Upper lobe of left lung (tissue), 6 donors: ENCODE results near the gene TPM4. TPM values are rescaled to one million over a fixed set of nuclear protein-coding genes. Genes with fewer than 3 reads are reported as not detected.
A peak's percentile ranks its signal among the peaks of the same experiment; 100 is the strongest.

Experiments
- ATAC-seq, 2 donors: fragments of 200-7000 bp; cut with Tn5 transposase; one replicate each; pipeline ENCODE4 v1.9.1; 2022; ENCODE audit warnings: mild to moderate bottlenecking in 2 of 2, moderate library complexity in 2 of 2; ENCODE audit not compliant: low FRiP score in 2 of 2
- DNase-seq, 2 donors: peaks; one replicate each; pipeline ENCODE4 v3.0.0-alpha.2; 2019 to 2020
- H3K27ac ChIP-seq, 4 donors: fragments of 200-600 bp; sonication (generic); one replicate each; pipeline ENCODE4 v1.5.1; 2016 to 2019
- H3K27me3 ChIP-seq, 4 donors: fragments of 200-600 bp; sonication (generic); one replicate each; pipeline ENCODE4 v1.5.1; 2017 to 2019
- H3K36me3 ChIP-seq, 4 donors: fragments of 200-600 bp; sonication (generic); one replicate each; pipeline ENCODE4 v1.5.1; 2016 to 2019
- H3K4me1 ChIP-seq, 4 donors: fragments of 200-600 bp; sonication (generic); one replicate each; pipeline ENCODE4 v1.5.1; 2018 to 2019
- H3K4me3 ChIP-seq, 4 donors: fragments of 200-600 bp; sonication (generic); one replicate each; pipeline ENCODE4 v1.5.1; 2017 to 2019; ENCODE audit warnings: mild to moderate bottlenecking in 2 of 4, moderate library complexity in 1 of 4
- H3K9me3 ChIP-seq, 4 donors: fragments of 200-600 bp; sonication (generic); one replicate each; pipeline ENCODE4 v1.5.1; 2018 to 2019
- CTCF ChIP-seq, 6 experiments: fragments of 450-650 bp in 4 of 6; fragments of 200-600 bp in 2 of 6; sonication (generic) in 2 of 6; IDR thresholded peaks; one replicate each; pipeline ENCODE4 v1.5.1; 2016 to 2019; ENCODE audit warnings: antibody characterized with exemption in 6 of 6
- EP300 ChIP-seq, 4 donors: sonication (generic); formaldehyde crosslinking; IDR thresholded peaks; one replicate each; pipeline ENCODE4 v1.5.1; 2017; ENCODE audit warnings: antibody characterized with exemption in 4 of 4, control low read depth in 2 of 4
- POLR2A ChIP-seq, 4 donors: fragments of 450-650 bp; IDR thresholded peaks; one replicate each; pipeline ENCODE4 v1.5.1; 2016 to 2017; ENCODE audit warnings: antibody characterized with exemption in 4 of 4, mild to moderate bottlenecking in 2 of 4
- POLR2AphosphoS5 ChIP-seq, 2 donors: sonication (generic); formaldehyde crosslinking; IDR thresholded peaks; one replicate each; pipeline ENCODE4 v1.5.1; 2017; ENCODE audit warnings: antibody characterized with exemption in 2 of 2
- WGBS, 2 donors: methylation state at CpG; one replicate each; pipeline ENCODE4 v1.1.5; 2017 to 2018; 5-methylcytosine and 5-hydroxymethylcytosine counted together
- total RNA-seq, 6 donors: library from RNA; depleted of rRNA in 4 of 6; stranded (reverse); fragments of >200 nt in 4 of 6; gene quantifications; one replicate each; pipeline versions ENCODE4 v1.1.0 to v1.2.1, GENCODE V29; 2016 to 2021
- donor health status: DM: no; HTN: no; CAD: no; lungs with moderate emphysema.
- donor health status: DM: no; HTN: yes; CAD: no; lungs with severe emphysema.

The TPM4 gene
- total RNA-seq, 6 donors from 2014 or later, result 258 to 569 (median 392) TPM

GRCh38 chr19:16091546-16092475 is 15.5 kb downstream of the TPM4 start:
- TF ChIP-seq POLR2AphosphoS5 (IDR thresholded peaks at IDR 0.05) (no peak), POLR2A (IDR thresholded peaks at IDR 0.05) (no peak), EP300 (IDR thresholded peaks at IDR 0.05) (no peak), CTCF (IDR thresholded peaks at IDR 0.05) (no peak)
- peaks cover 23 to 38% (median 27%) of the 10 kb centered on the region in 4 donors for H3K4me1 ChIP-seq
- no peaks in the 10 kb centered on the region for H3K9me3 ChIP-seq
- no peak for ATAC-seq
- peak overlapping the region in 3 of 4 donors; percentile 13 to 44 (median 17) for H3K27ac ChIP-seq
- 91 to 96% methylated on average over 12 to 13 of the region's 13 CpGs for WGBS, 2 donors
- peaks cover 50 to 100% (median 97%) of the 10 kb centered on the region in 4 donors for H3K36me3 ChIP-seq
- DNase-seq, result no peak
- H3K4me3 ChIP-seq, result no peak overlapping the region
- no peaks in the 10 kb centered on the region for H3K27me3 ChIP-seq

GRCh38 chr19:16094360-16095070 is 18.2 kb downstream of the TPM4 start:
- TF ChIP-seq POLR2A (IDR thresholded peaks at IDR 0.05), result no peak
- 69 to 78% methylated on average over 10 of the region's 10 CpGs for WGBS, 2 donors
- Histone ChIP-seq H3K4me3 (no peak overlapping the region), H3K27me3 (no peaks in the 10 kb centered on the region), H3K4me1 (peaks cover 4 to 23% (median 9%) of the 10 kb centered on the region in 4 donors), H3K27ac (peak overlapping the region in 2 of 4 donors; percentile 12 to 62), H3K9me3 (no peaks in the 10 kb centered on the region), H3K36me3 (peaks cover 52 to 100% (median 95%) of the 10 kb centered on the region in 4 donors)
- ATAC-seq (no peak), DNase-seq (no peak)

GRCh38 chr19:16095071-16095571 is 18.8 kb downstream of the TPM4 start:
- 80 to 87% methylated on average over 13 of the region's 13 CpGs for WGBS, 2 donors
- ATAC-seq, result peak; percentile 2 to 25
- H3K27me3 ChIP-seq, result no peaks in the 10 kb centered on the region
- no peaks in the 10 kb centered on the region for H3K9me3 ChIP-seq
- H3K4me1 ChIP-seq, result peaks cover 4 to 17% (median 9%) of the 10 kb centered on the region in 4 donors
- TF ChIP-seq CTCF (IDR thresholded peaks at IDR 0.05), result no peak
- H3K36me3 ChIP-seq, result peaks cover 48 to 100% (median 94%) of the 10 kb centered on the region in 4 donors
- no peak for DNase-seq
- H3K4me3 ChIP-seq, result no peak overlapping the region
- peak overlapping the region in 1 of 4 donors; percentile 12 for H3K27ac ChIP-seq

- ATAC-seq (no peak), DNase-seq (no peak)
- H3K27ac ChIP-seq, result peak overlapping the region in 3 of 4 donors; percentile 8 to 52 (median 49)
- no peak overlapping the region for H3K4me3 ChIP-seq
- no peaks in the 10 kb centered on the region for H3K9me3 ChIP-seq
- TF ChIP-seq POLR2A (IDR thresholded peaks at IDR 0.05) (no peak), CTCF (IDR thresholded peaks at IDR 0.05) (no peak), EP300 (IDR thresholded peaks at IDR 0.05) (no peak), POLR2AphosphoS5 (IDR thresholded peaks at IDR 0.05) (no peak)
- H3K4me1 ChIP-seq, result peaks cover 4 to 17% (median 9%) of the 10 kb centered on the region in 4 donors
- H3K27me3 ChIP-seq, result no peaks in the 10 kb centered on the region
- WGBS, 2 donors, result 74 to 79% methylated on average over 10 of the region's 10 CpGs
- H3K36me3 ChIP-seq, result peaks cover 43 to 100% (median 94%) of the 10 kb centered on the region in 4 donors
Observed at GRCh38 chr19:16096280-16096855, 20.1 kb downstream of the TPM4 start.

GRCh38 chr19:16098416-16098768 is 22.1 kb downstream of the TPM4 start:
- DNase-seq (no peak), ATAC-seq (no peak)
- peak overlapping the region; percentile 23 to 52 (median 44) for H3K27ac ChIP-seq
- H3K27me3 ChIP-seq, result no peaks in the 10 kb centered on the region
- no peak overlapping the region for H3K4me3 ChIP-seq
- peaks cover 4 to 17% (median 9%) of the 10 kb centered on the region in 4 donors for H3K4me1 ChIP-seq
- WGBS, 2 donors, result 91% methylated on average over 6 of the region's 6 CpGs
- H3K36me3 ChIP-seq, result peaks cover 47 to 100% (median 94%) of the 10 kb centered on the region in 4 donors
- no peak for TF ChIP-seq EP300 (IDR thresholded peaks at IDR 0.05)
- TF ChIP-seq POLR2A (IDR thresholded peaks at IDR 0.05), result no peak
- no peak for TF ChIP-seq POLR2AphosphoS5 (IDR thresholded peaks at IDR 0.05)
- no peak for TF ChIP-seq CTCF (IDR thresholded peaks at IDR 0.05)
- H3K9me3 ChIP-seq, result no peaks in the 10 kb centered on the region
